CD4-positive, CD25-positive, alpha-beta regulatory T cell (primary cell): ENCODE results near the gene MYBPH. TPM values are rescaled to one million over a fixed set of nuclear protein-coding genes. Genes with fewer than 3 reads are reported as not detected.

Experiments used
- ATAC-seq, 2 donors: fragments of 150-1000 bp; cut with Tn5 transposase; one replicate each; pipeline ENCODE4 v1.10.0; 2021; ENCODE audit warnings: low read depth in 2 of 2, moderate number of reproducible peaks in 2 of 2, moderate library complexity in 1 of 2
- DNase-seq, 3 donors: peaks; one replicate each; pipeline versions ENCODE4 v3.0.0 to v3.0.0-alpha.2; 2012 to 2022; ENCODE audit warnings: mixed read lengths in 1 of 3
- H3K27ac ChIP-seq: one replicate; pipeline ENCODE4 v1.7.0; 2013; ENCODE audit warnings: mild to moderate bottlenecking, low read length; ENCODE audit not compliant: insufficient read depth, poor library complexity, severe bottlenecking
- H3K27me3 ChIP-seq: one replicate; pipeline ENCODE4 v1.7.0; 2013; ENCODE audit warnings: low read length; ENCODE audit not compliant: control insufficient read depth, insufficient read depth
- H3K36me3 ChIP-seq: one replicate; pipeline ENCODE4 v1.7.0; 2013; ENCODE audit warnings: mild to moderate bottlenecking, low read length, moderate library complexity; ENCODE audit not compliant: control insufficient read depth, insufficient read depth
- H3K4me1 ChIP-seq: 2 replicates; pipeline ENCODE4 v1.7.0; 2013; ENCODE audit warnings: mild to moderate bottlenecking, low read length; ENCODE audit not compliant: insufficient read depth, control insufficient read depth, poor library complexity, severe bottlenecking
- H3K4me3 ChIP-seq: one replicate; pipeline ENCODE4 v1.7.0; 2013; ENCODE audit warnings: low read depth, mild to moderate bottlenecking, low read length, moderate library complexity
- H3K9me3 ChIP-seq, 2 experiments: 1 replicate in 1 of 2; 2 replicates in 1 of 2; pipeline ENCODE4 v1.7.0; 2013; ENCODE audit warnings: low read length in 2 of 2, mild to moderate bottlenecking in 1 of 2, moderate library complexity in 1 of 2; ENCODE audit not compliant: control insufficient read depth in 2 of 2
- H3K27ac Mint-ChIP-seq, 3 donors: one replicate each; pipeline ENCODE4 v1.8.0; 2020 to 2022; ENCODE audit warnings: mild to moderate bottlenecking in 3 of 3, mixed read lengths in 3 of 3, moderate library complexity in 2 of 3
- H3K27me3 Mint-ChIP-seq: one replicate; pipeline ENCODE4 v1.8.0; 2022; ENCODE audit warnings: mild to moderate bottlenecking, mixed read lengths
- H3K36me3 Mint-ChIP-seq: one replicate; pipeline ENCODE4 v1.8.0; 2020; ENCODE audit warnings: mixed read lengths
- H3K4me1 Mint-ChIP-seq, 4 donors: one replicate each; pipeline ENCODE4 v1.8.0; 2020 to 2022; ENCODE audit warnings: mixed read lengths in 4 of 4, mild to moderate bottlenecking in 1 of 4
- H3K4me3 Mint-ChIP-seq, 4 donors: one replicate each; pipeline ENCODE4 v1.8.0; 2020 to 2022; ENCODE audit warnings: mild to moderate bottlenecking in 4 of 4, mixed read lengths in 4 of 4, moderate library complexity in 3 of 4
- H3K9me3 Mint-ChIP-seq, 7 donors: one replicate each; pipeline ENCODE4 v1.8.0; 2020 to 2022; ENCODE audit warnings: mixed read lengths in 7 of 7, mild to moderate bottlenecking in 3 of 7, moderate library complexity in 2 of 7
- polyA plus RNA-seq, 4 donors: library from polyadenylated mRNA; unstranded; fragments of 300-500 nt; fragmentation: Illumina TruSeq; gene quantifications; one replicate each; pipeline ENCODE4 v1.2.3, GENCODE V29; 2021
- total RNA-seq: library from RNA; stranded (reverse); gene quantifications from one replicate; pipeline ENCODE4 v1.2.3, GENCODE V29; 2022

Gene MYBPH
- total and polyA plus RNA-seq, 5 donors from 2014 or later = not detected

DNA sequence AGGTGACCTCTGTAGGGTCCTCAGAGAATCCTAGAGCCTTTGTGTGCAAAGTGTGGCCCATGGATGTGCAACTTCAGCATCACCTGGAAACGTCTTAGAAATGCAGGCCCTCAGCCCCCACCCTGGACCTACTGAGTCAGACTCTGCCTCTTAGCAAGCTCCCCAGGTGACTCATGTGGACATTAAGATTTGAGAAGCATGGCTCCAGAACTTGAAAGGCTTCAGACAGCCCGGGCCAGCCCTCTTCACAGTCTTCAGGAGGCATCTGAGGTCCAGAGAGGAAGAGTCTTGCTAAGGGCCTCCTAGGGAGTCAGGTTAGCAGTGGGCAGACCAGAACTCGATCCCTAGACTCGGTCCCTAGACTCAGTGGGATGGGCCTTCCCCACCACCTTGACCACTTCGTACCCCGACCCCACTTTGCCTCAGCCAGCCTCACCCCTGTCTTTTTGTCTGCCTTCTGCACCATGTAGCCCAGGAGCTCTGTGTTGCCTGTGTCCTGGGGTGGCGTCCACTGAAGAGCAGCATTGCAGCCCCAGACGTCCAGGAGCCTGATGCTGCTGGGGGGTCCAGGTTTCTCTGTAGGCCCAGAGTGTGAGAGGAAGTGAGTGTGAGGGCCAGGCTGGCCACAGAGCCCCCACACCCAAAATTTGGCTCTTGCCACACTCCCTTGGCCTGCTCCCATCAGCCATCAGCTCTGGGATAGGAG is 4.8 kb downstream of the MYBPH start:
- no peak overlapping the region for H3K27ac ChIP-seq
- no peaks in the 10 kb centered on the region for H3K4me1 Mint-ChIP-seq
- no peak overlapping the region for H3K4me3 Mint-ChIP-seq
- H3K9me3 ChIP-seq = no peaks in the 10 kb centered on the region
- H3K36me3 Mint-ChIP-seq = no peaks in the 10 kb centered on the region
- no peak for DNase-seq
- H3K27me3 Mint-ChIP-seq = peaks cover 13% of the 10 kb centered on the region
- no peaks in the 10 kb centered on the region for H3K27me3 ChIP-seq
- no peaks in the 10 kb centered on the region for H3K9me3 Mint-ChIP-seq
- no peaks in the 10 kb centered on the region for H3K4me1 ChIP-seq
- ATAC-seq = no peak
- no peak overlapping the region for H3K27ac Mint-ChIP-seq
- no peaks in the 10 kb centered on the region for H3K36me3 ChIP-seq
- no peak overlapping the region for H3K4me3 ChIP-seq

DNA sequence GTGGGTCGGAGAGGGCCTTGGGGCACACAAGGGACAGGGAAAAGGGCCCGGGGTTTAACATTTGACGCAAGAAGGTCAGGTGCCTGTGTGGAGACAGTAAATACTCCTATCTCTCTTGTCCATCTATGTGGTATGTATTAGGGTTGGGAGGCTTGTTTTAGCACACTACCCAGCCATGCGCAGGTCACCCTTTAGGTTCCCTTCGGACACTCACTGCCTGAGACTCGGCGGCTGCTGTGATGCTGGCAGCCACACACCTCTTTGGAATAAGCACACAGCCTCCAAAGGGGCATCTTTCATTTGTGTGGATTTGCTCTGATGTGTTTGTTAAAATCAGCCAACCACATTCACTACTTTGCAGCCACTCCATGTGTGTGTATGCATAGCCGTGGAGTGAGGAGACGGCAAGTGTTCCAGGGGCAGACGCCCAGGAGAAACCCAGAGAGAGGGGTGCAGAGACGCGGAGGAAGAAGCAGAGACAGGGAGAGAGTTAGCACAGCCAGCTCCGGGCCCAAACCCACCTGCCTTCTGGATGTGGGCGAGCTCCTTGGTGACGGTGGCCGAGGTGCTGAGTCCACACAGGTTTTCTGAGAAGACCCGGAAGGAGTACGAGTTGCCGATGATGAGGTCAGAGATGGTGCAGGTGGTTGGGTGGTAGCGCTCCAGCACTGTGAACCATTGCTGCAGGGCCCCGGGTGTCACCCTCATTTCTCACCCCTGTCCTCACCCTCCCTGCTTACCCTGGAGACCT is 5.7 kb downstream of the MYBPH start:
- Mint-ChIP-seq H3K27me3 (peaks cover 14% of the 10 kb centered on the region), H3K27ac (peak overlapping the region in 1 of 3 donors; percentile 9), H3K36me3 (no peaks in the 10 kb centered on the region), H3K4me1 (no peaks in the 10 kb centered on the region), H3K9me3 (no peaks in the 10 kb centered on the region), H3K4me3 (no peak overlapping the region)
- H3K4me1 ChIP-seq = no peaks in the 10 kb centered on the region
- H3K27me3 ChIP-seq = no peaks in the 10 kb centered on the region
- ATAC-seq = no peak
- H3K27ac ChIP-seq = no peak overlapping the region
- H3K4me3 ChIP-seq = no peak overlapping the region
- H3K9me3 ChIP-seq = no peaks in the 10 kb centered on the region
- DNase-seq = no peak
- no peaks in the 10 kb centered on the region for H3K36me3 ChIP-seq

DNA sequence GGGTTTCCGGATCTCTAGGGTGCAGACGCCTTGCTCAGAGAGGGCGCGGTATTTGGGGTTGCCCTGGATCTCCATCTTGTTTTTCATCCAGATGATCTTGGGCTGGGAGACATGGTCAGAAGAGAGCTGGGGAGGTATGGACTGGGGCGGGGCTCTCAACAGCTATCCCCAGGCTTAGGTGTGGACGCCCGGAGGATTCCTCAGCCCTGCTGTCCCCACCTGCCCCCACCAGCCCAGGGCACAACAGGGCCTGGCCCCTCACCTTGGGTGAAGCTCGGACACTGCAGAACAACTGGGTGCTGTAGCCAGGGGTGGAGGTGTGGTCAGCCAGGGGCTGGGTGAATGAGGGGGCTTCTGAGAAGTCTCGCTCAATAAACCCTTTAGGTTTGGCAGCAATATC is 6.6 kb downstream of the MYBPH start:
- Histone ChIP-seq H3K9me3 (no peaks in the 10 kb centered on the region), H3K27me3 (no peaks in the 10 kb centered on the region), H3K4me3 (no peak overlapping the region), H3K36me3 (no peaks in the 10 kb centered on the region), H3K27ac (no peak overlapping the region), H3K4me1 (no peaks in the 10 kb centered on the region)
- ATAC-seq = no peak
- Mint-ChIP-seq H3K27me3 (peaks cover 13% of the 10 kb centered on the region), H3K36me3 (no peaks in the 10 kb centered on the region), H3K4me3 (no peak overlapping the region), H3K4me1 (no peaks in the 10 kb centered on the region), H3K27ac (no peak overlapping the region), H3K9me3 (no peaks in the 10 kb centered on the region)
- DNase-seq = no peak

DNA sequence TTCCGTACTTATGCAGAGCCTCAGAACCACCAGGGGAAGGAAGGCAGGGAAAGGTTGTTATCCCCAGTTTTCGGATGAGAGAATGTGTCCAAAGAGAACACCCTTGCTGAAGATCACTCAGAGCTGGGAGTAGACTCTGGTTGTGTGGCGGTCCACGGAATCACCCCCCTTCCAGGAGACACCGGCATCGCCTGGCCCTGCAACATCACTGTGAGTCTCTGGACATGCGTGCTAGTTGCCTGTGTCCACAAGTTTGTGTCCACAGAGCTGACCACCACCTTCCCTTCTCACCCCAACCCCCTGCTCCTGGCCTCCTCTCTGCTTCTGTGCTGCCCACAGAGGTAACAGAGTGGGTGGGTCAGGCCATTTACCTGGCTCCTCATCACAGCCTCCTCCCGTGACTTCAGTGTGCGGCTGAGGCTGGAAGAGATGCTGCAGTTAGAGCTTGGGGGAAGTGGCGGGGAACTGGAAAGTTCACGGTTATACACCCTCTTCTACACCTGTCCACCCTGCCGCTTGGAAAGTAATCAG is 7.3 kb downstream of the MYBPH start:
- H3K4me3 ChIP-seq = no peak overlapping the region
- DNase-seq (no peak), ATAC-seq (no peak)
- H3K36me3 ChIP-seq = no peaks in the 10 kb centered on the region
- no peak overlapping the region for H3K27ac ChIP-seq
- no peaks in the 10 kb centered on the region for H3K4me1 ChIP-seq
- peaks cover under 1% of the 10 kb centered on the region for H3K27me3 ChIP-seq
- Mint-ChIP-seq H3K9me3 (no peaks in the 10 kb centered on the region), H3K4me1 (no peaks in the 10 kb centered on the region), H3K27me3 (peaks cover 13% of the 10 kb centered on the region), H3K4me3 (no peak overlapping the region), H3K36me3 (no peaks in the 10 kb centered on the region), H3K27ac (no peak overlapping the region)
- no peaks in the 10 kb centered on the region for H3K9me3 ChIP-seq

- no peaks in the 10 kb centered on the region for H3K4me1 ChIP-seq
- Mint-ChIP-seq H3K27me3 (peaks cover 13% of the 10 kb centered on the region), H3K36me3 (no peaks in the 10 kb centered on the region), H3K27ac (no peak overlapping the region), H3K4me1 (no peaks in the 10 kb centered on the region), H3K9me3 (no peaks in the 10 kb centered on the region), H3K4me3 (no peak overlapping the region)
- DNase-seq (no peak), ATAC-seq (no peak)
- no peak overlapping the region for H3K4me3 ChIP-seq
- H3K27ac ChIP-seq = no peak overlapping the region
- no peaks in the 10 kb centered on the region for H3K36me3 ChIP-seq
- H3K9me3 ChIP-seq = no peaks in the 10 kb centered on the region
- peaks cover 5% of the 10 kb centered on the region for H3K27me3 ChIP-seq
Measured at GRCh38 chr1:203167913-203168200, 7.8 kb downstream of the MYBPH start.

DNA sequence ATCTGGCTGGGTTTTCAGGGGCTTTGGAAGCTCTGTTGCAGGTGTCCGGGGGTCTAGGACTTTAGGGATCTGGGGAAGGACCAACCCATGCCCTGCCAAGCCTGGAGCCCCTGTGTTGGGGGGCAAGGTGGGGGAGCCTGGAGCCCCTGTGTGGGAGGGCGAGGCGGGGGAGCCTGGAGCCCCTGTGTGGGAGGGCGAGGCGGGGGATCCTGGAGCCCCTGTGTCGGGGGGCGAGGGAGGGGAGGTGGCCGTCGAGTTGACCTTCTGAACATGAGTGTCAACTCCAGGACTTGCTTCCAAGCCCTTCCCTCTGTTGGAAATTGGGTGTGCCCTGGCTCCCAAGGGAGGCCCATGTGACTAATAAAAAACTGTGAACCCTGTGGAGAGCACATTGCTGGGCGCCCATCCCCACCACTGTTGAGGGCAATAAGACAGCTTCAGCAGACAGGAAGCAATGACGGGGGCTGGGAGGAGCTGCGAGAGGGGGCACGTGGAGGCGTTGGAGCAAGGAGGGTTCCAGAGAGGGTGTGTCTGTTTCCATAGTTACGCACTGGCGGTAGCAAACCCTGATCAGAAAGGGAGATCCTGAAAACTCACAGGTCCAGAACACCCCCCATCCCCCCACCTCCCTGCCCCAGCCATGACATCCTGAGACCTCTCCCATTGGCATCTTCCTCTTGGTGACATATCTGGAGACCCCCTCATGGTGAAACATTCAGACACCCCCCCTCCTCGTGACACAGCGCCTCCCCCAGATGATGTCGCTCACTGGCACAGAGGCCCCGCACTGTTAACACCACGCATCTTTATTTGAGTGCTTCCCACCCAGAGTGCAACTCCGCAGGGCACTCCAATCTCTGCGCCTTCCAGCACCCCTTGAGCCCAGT is 8.4 kb downstream of the MYBPH start:
- Mint-ChIP-seq H3K4me3 (no peak overlapping the region), H3K36me3 (no peaks in the 10 kb centered on the region), H3K27me3 (peaks cover 13% of the 10 kb centered on the region), H3K4me1 (no peaks in the 10 kb centered on the region), H3K9me3 (no peaks in the 10 kb centered on the region), H3K27ac (peak overlapping the region in 1 of 3 donors; percentile 9)
- H3K27ac ChIP-seq = no peak overlapping the region
- DNase-seq = peak in 1 of 3 donors; percentile 4
- H3K4me3 ChIP-seq = no peak overlapping the region
- H3K27me3 ChIP-seq = peaks cover 6% of the 10 kb centered on the region
- no peaks in the 10 kb centered on the region for H3K4me1 ChIP-seq
- H3K36me3 ChIP-seq = no peaks in the 10 kb centered on the region
- ATAC-seq = no peak
- no peaks in the 10 kb centered on the region for H3K9me3 ChIP-seq

- Mint-ChIP-seq H3K36me3 (no peaks in the 10 kb centered on the region), H3K4me1 (no peaks in the 10 kb centered on the region)
- H3K4me3 ChIP-seq = no peak overlapping the region
Measured at GRCh38 chr1:203166192-203166940, 9.3 kb downstream of the MYBPH start.

More at GRCh38 chr1:203166192-203166940, 9.3 kb downstream of the MYBPH start:
- Mint-ChIP-seq H3K4me3 (no peak overlapping the region), H3K9me3 (no peaks in the 10 kb centered on the region), H3K27ac (no peak overlapping the region), H3K27me3 (peaks cover 13% of the 10 kb centered on the region)
- H3K4me1 ChIP-seq = no peaks in the 10 kb centered on the region
- no peak overlapping the region for H3K27ac ChIP-seq
- no peaks in the 10 kb centered on the region for H3K9me3 ChIP-seq
- H3K36me3 ChIP-seq = no peaks in the 10 kb centered on the region
- DNase-seq = peak in 1 of 3 donors; percentile 7
- ATAC-seq = no peak
- H3K27me3 ChIP-seq = peaks cover 6% of the 10 kb centered on the region
